ENCODE results near the gene FGD2.

Gene FGD2

GRCh38 chr6:36998723-36999038 is 6.8 kb upstream of the FGD2 start:
- no peak for DNase-seq

- DNase-seq, result no peak
Measured at GRCh38 chr6:36999061-36999750, 6.2 kb upstream of the FGD2 start.

- no peak for DNase-seq
Measured at GRCh38 chr6:36999751-37000125, 5.7 kb upstream of the FGD2 start.

GRCh38 chr6:37004044-37004980 is 1.1 kb upstream of the FGD2 start:
- no peak for DNase-seq

DNA sequence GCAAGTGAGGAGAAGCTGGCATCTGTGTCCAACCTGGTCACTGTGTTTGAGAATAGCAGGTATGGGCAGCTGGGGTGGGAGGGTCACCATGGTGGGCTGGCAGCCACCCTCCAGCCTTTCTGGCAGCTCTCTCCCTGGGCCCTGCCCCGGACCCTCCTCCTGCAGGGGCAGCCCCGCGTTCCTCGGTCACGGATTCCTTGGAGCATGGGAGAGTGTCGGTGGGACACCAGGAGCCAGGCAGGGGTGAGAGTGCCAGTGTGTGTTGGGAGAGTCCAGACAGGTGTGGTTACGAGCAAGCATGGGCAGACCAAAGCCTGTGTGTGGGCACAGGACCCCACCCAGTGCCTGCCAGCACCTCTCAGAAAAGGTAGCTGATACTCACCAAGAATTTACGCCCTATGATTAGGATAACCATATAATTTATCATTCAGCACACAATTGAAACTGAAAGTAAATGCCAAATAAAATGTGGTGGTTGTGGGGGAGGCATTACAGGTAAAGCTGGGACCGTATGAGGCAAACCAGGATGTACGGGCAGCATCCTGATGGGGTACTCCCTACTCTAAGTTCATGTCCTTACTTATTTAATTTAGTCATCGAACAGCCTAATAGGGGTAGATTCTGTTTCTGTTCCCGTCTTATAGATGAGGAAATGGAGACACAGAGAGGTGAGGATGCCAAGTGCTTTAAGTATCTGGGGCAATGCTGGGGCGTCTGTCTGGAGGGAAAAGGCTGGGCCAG is 542 bp downstream of the FGD2 start:
- DNase-seq, result no peak

DNA sequence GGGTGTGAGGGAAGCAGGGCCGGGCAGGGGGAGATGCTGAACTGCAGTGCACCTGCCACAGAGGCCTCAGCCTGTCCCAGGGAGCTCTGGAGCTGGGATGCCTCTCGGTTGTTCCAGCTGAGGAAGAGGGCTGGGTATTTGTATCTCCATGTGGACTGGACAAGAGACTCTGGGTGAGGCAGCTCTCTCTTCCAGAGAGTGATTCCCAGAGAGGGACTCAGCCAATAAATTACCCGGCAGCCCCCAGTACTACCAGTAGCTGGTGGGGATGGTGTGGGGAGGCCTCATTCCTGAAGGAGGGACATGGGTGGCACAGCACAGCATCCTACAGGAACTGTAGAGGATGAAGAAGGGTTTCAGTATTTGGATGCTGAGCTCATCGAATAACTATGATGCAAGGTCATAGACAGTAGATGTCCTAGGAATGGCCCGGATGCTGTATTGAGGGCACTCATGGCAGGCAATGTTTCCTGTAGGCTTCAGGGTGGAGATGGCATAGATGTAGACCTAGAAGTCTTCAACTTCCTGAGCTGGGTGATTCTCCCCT is 1.4 kb downstream of the FGD2 start:
- DNase-seq, result no peak

DNA sequence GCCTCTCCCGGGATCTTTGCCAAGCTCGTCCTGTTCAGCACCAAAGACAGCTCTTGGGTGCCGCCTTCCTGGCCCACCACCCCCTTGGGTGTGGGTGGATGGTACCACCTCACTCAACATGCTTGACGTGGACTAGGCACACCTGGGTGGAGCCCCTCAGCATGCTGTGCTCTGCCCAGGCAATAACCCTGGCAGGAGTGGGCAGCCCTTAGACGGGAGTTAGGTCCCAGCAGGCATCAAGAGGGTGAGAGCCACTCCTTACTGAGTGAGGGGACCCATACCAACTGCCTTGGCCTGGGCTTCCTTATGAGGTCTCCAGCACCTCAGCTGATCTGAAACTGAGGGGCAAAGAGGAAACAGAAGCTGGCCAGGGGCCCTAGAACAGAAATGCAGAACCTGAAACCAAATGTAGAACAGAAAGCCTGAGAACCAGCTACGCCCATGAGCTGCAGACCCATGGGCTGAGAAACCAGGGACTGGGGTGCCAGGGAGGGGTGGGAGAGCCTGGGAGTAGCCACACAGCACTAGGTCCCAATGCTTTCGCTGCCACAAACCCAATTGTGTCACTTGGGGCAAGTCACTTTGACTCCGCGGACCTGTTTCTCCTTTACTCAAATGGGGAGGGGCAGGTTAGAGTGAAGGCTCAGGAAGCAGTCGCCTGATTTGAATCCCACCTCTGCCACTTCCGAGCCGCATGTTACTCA is 2.0 kb downstream of the FGD2 start:
- no peak for DNase-seq

- no peak for DNase-seq
Measured at GRCh38 chr6:37008484-37009465, 3.3 kb downstream of the FGD2 start.

GRCh38 chr6:37010402-37010892 is 5.0 kb downstream of the FGD2 start:
- DNase-seq, result no peak

DNA sequence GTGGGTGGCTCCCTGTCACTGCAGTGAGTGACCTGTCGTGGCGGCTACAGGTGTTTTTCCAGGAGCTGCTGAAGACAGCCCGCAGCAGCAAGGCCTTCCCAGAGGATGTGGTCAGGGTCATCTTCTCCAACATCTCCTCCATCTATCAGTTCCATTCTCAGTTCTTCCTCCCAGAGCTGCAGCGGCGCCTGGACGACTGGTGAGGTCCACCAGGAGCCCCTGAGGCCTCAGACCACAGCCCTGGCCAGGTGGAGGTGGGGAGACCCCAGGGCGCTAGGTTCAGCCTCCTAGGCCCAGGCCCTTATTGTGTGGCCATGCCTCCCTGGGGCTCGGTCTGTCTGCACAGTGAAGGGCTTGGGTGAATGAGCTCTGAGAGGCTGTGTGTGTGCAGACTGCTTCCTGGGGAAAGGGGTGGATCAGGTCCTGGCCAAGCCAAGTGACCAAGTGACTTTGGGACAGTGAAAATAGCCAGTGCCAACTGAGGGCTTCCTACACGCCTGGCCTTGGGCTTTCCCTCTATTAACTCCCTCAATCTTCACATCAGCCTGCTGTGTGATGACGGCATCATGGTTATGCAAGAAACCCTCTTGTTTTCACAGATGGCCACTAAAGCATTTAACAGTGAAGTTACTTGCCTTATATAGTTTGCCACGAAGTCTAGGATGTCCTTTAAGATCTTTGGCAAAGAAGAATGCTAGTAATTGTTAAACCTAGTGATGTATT is 6.4 kb downstream of the FGD2 start:
- no peak for DNase-seq

DNA sequence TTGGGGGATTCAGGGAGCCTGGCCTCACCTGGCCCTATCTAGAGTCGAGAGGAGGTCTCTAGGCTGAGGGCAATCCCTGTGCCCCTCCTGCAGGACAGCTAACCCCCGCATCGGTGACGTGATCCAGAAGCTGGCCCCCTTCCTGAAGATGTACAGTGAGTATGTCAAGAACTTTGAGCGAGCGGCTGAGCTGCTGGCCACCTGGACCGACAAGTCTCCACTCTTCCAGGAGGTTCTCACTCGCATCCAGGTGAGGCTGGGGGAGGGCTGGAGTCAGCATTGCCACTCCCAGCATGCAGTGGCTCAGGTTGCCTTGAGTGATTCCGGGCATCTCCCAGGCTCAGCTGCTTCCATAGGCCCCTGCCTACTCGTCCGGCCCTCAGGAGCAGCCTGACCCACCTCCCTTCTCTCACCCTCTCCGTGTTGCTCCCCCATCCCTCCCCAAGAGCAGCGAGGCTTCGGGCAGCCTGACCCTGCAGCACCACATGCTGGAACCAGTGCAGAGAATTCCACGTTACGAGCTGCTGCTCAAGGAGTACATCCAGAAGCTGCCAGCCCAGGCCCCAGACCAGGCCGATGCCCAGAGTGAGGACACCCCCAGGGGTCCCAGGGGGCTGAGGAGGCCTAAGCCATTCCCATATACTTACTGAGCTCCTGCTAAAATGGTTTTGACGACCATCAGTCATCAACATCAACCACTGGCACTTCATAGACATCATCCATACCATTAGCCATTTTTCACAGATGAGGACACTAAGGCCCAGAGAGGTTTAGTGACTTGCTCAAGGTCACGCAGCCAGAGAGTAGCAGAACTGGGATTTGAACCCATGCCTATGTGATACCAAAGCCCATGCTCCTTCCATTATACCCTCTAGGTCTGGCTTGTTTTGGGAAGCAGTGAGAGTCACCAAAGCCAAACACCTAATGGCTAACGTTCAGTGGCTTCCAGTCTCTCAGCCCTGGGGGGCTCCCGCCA is 8.3 kb downstream of the FGD2 start:
- DNase-seq, result no peak

GRCh38 chr6:37014667-37015066 is 9.2 kb downstream of the FGD2 start:
- no peak for DNase-seq

- DNase-seq, result no peak
Measured at GRCh38 chr6:37015532-37015931, 10.1 kb downstream of the FGD2 start.

GRCh38 chr6:37016995-37017394 is 11.5 kb downstream of the FGD2 start:
- DNase-seq, result no peak

DNA sequence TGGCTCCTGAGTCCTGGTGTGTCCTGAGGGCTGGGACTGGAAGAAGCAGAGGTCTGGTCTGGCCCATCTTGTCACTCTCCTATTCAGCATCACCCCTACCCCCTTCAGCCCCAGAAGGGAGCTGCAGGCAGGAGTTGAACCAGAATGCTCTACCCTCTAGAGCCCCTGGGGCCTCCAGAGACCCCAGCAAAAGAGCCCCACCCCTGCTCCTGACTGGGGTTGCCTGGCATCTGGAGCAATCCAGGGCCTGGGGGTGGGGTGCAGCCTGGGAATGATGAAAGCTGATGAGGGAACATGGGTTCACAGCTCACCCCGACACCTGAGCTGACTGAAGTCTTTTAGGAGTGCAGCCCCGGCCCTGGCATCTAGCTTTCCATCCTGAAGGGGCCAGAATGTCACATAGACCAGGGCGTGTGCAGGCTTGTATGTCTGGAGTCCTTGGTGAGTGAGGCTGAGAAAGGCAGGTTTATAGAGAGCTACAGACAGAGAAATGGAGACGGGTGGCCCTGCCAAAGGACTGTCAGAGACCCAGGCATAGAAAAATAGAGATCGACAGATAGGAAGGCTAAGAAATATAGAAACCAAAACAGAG is 12.2 kb downstream of the FGD2 start:
- no peak for DNase-seq

- DNase-seq, result peak; percentile 98
Measured at GRCh38 chr6:37018198-37019064, 13.0 kb downstream of the FGD2 start.

GRCh38 chr6:37019065-37019450 is 13.6 kb downstream of the FGD2 start:
- DNase-seq, result peak; percentile 22

DNA sequence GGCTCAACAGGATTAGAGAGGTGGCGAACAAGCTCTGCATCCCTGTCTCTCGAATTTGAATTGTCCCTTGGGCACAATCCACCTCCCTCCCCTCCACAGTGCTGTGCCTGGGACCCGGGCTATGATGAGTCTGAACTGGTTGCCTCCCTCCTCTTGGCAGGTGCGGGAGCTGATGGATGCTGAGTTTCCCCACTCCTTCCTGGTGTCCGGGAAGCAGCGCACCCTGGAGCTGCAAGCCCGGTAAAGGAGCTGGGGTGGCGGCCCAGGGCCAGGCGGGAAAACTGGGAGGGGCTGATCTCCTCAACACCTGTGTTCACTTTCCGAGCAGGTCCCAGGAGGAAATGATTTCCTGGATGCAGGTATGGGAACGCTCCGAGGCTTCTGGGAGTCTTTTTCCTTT is 14.9 kb downstream of the FGD2 start:
- no peak for DNase-seq

All from hematopoietic multipotent progenitor cell treated with erythropoietin and hydrocortisone succinate and interleukin-3 and kit ligand, for 6 days (in vitro differentiated cells).